Subcutaneous abdominal adipose tissue (tissue), 5 donors: ENCODE measurements around the gene GNA12.

Experiments used
- H3K27ac ChIP-seq: one replicate; pipeline ENCODE4 v1.7.0; 2013; ENCODE audit warnings: low read depth, mild to moderate bottlenecking, inconsistent platforms, low read length, moderate library complexity
- H3K27me3 ChIP-seq, 5 donors: one replicate each; pipeline ENCODE4 v1.7.0; 2013; ENCODE audit warnings: low read length in 5 of 5, inconsistent platforms in 1 of 5; ENCODE audit not compliant: control insufficient read depth in 5 of 5, insufficient read depth in 4 of 5
- H3K36me3 ChIP-seq, 5 donors: one replicate each; pipeline ENCODE4 v1.7.0; 2013; ENCODE audit warnings: low read length in 5 of 5; ENCODE audit not compliant: control insufficient read depth in 5 of 5, insufficient read depth in 5 of 5
- H3K4me1 ChIP-seq, 5 donors: one replicate each; pipeline ENCODE4 v1.7.0; 2013; ENCODE audit warnings: low read length in 5 of 5, mild to moderate bottlenecking in 3 of 5, moderate library complexity in 1 of 5; ENCODE audit not compliant: control insufficient read depth in 5 of 5, insufficient read depth in 5 of 5
- H3K4me3 ChIP-seq, 5 donors: one replicate each; pipeline ENCODE4 v1.7.0; 2013; ENCODE audit warnings: low read length in 5 of 5, low read depth in 1 of 5
- H3K9ac ChIP-seq, 5 donors: one replicate each; pipeline ENCODE4 v1.7.0; 2013; ENCODE audit warnings: low read length in 5 of 5, mild to moderate bottlenecking in 4 of 5, moderate library complexity in 3 of 5
- H3K9me3 ChIP-seq, 5 donors: one replicate each; pipeline ENCODE4 v1.7.0; 2013; ENCODE audit warnings: low read length in 5 of 5; ENCODE audit not compliant: control insufficient read depth in 5 of 5
- donor health status: healthy.
- donor health status: healthy.
- donor health status: healthy.
- donor health status: healthy.
- donor health status: healthy.

GNA12 gene

DNA sequence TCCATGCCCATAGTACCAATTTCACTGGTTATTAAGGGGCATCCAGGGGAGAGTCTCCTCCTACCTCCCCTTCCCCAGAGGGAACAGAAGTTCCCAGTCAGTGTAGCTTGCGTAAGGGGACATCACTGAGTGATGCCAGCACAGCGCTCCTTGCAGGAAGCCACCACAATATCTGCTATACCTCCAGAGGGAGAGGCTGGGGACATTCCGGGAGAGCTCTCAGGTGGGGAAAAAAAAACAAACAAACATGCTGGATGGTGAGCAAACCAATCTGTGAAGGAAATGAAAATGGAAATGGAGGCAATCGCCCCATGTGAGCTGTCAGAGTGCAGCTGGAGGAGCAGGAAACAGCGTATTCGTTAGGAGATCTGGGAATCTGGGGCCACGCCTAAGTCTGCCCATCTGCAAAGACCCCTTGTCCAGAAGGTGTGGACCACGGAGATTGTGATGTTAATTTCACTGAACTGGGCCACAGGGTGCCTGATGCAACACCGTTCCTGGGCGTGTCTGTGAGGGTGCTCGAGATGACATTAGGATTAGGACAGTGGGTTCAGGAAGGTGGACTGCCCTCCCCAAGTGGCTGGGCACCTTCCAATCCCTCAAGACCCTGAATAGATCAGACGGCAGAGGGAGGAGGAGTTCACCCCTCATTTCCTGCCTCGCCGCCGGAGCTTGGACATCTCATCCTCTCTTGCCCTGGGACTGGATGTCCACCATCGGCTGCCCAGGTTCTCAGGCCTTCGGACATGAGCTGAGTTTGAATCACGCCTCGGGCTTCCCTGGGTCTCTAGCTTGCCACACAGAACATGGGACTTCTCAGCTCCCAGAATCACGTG is 30.5 kb downstream of the GNA12 start:
- Histone ChIP-seq H3K9me3 (no peaks in the 10 kb centered on the region), H3K4me1 (peaks cover 9 to 66% (median 48%) of the 10 kb centered on the region in 5 donors), H3K4me3 (peak overlapping the region in 2 of 5 donors; percentile 27 to 32), H3K27me3 (no peaks in the 10 kb centered on the region), H3K9ac (peak overlapping the region in 2 of 5 donors; percentile 2 to 31), H3K36me3 (no peaks in the 10 kb centered on the region), H3K27ac (peak overlapping the region; percentile 50)

DNA sequence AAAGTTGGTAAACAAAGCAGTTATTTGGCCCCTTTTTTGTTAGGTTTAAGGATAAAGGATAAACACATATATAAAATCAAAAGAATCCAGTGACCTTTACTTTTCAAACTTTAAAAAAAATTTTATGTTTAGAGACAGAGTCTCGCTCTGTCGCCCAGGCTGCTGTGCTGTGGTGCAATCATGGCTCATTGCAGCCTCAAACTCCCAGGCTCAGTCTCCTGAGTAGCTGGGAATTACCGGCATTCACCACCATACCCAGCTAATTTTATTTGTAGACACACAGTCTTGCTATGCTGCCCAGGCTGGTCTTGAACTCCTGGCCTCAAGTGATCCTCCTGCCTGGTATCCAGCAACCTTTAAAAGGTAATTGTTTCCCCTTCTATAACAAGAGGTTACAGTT is 31.3 kb downstream of the GNA12 start:
- H3K9ac ChIP-seq: peak overlapping the region in 1 of 5 donors; percentile 31
- H3K4me1 ChIP-seq: peaks cover 11 to 66% (median 51%) of the 10 kb centered on the region in 5 donors
- H3K27me3 ChIP-seq: no peaks in the 10 kb centered on the region
- no peaks in the 10 kb centered on the region for H3K9me3 ChIP-seq
- H3K4me3 ChIP-seq: no peak overlapping the region
- no peaks in the 10 kb centered on the region for H3K36me3 ChIP-seq
- peak overlapping the region; percentile 41 for H3K27ac ChIP-seq

DNA sequence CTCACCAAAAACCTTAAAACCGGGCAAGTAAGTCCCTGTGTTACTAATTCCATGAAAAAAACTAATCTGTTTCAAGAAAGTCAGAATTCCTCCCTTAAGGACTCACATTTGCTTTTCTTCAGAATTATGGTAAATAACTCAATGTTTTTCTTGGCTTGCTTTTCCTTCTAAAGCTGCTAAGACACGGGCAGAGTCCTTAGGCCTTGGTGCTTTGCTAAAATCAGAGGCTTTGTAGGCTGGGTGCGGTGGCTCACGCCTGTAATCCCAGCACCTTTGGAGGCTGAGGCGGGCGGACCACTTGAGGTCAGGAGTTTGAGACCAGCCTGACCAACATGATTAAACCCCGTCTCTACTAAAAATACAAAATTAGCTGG is 32.0 kb downstream of the GNA12 start:
- Histone ChIP-seq H3K9ac (peak overlapping the region in 2 of 5 donors; percentile 60 to 63), H3K9me3 (no peaks in the 10 kb centered on the region), H3K4me1 (peaks cover 11 to 66% (median 55%) of the 10 kb centered on the region in 5 donors), H3K4me3 (peak overlapping the region; percentile 42 to 51 (median 45)), H3K27ac (peak overlapping the region; percentile 59), H3K36me3 (no peaks in the 10 kb centered on the region), H3K27me3 (no peaks in the 10 kb centered on the region)

DNA sequence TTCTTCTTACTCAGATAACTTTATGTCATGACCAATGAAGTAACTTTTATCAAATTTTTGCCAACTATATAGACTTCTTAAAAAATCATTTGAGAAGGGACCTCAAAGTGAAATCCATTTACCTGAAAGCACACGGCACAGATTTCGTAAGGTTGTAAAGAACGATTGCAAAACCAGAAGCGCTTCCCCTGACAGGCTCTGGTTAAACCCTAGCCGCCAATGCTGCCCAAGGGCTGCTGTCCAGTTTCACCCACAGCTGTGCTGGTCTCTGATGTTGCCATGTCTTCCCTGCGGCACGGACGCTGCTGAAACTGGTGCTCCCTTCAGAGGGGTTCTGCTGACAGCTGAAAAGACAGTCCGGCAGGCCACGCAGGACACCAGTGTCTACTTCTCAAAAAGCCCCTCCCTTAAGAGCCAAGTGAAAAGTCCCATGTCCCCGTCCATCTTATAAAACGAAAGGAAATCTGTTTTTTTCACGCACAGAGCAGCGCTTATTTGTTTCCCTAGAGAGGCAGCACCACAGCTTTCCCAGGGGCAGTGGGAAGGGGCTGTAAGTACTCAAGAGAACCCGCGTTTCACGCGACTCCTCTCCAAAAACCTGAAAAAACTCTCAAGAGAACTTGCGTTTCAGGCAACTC is 32.5 kb downstream of the GNA12 start:
- H3K27me3 ChIP-seq: no peaks in the 10 kb centered on the region
- H3K9ac ChIP-seq: peak overlapping the region in 3 of 5 donors; percentile 1 to 63 (median 60)
- peak overlapping the region; percentile 42 to 51 (median 45) for H3K4me3 ChIP-seq
- H3K27ac ChIP-seq: peak overlapping the region; percentile 59
- H3K4me1 ChIP-seq: peaks cover 11 to 66% (median 55%) of the 10 kb centered on the region in 5 donors
- no peaks in the 10 kb centered on the region for H3K9me3 ChIP-seq
- no peaks in the 10 kb centered on the region for H3K36me3 ChIP-seq

DNA sequence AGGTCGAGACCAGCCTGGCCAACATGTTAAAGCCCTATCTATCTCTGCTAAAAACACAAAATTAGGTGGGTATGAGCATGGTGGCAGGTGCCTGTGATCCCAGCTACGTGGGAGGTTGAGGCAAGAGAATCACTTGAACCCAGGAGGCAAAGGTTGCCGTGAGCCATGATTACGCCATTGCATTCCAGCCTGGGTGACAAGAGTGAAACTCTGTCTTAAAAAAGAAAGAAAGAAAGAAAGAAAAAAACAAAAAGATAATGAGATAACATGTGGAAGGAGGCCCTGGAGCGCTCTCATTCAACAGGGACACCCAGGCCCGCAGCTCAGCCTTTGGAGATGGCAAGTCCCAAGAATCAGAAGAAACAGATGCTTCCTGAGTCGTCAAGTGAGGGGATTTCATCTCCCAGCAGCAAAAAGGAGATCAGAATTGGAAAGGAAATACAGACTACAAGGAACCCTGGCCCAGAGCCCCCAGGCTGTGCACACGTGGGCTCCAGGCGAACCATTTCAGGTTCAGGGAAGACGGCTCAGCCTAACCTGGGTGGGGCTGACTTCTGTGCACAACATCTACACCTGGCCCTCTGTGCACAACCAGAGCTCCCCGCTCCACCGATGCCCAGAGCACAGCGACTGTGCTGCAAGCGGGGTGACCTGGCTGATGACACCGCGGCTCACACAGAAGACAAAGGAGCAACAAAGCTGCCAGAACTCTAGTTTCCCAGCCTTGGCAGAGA is 33.3 kb downstream of the GNA12 start:
- Histone ChIP-seq H3K27ac (peak overlapping the region; percentile 59), H3K9ac (peak overlapping the region in 3 of 5 donors; percentile 1 to 49 (median 45)), H3K4me3 (peak overlapping the region in 3 of 5 donors; percentile 42 to 47 (median 45)), H3K9me3 (no peaks in the 10 kb centered on the region), H3K4me1 (peaks cover 11 to 66% (median 55%) of the 10 kb centered on the region in 5 donors), H3K27me3 (no peaks in the 10 kb centered on the region), H3K36me3 (no peaks in the 10 kb centered on the region)

DNA sequence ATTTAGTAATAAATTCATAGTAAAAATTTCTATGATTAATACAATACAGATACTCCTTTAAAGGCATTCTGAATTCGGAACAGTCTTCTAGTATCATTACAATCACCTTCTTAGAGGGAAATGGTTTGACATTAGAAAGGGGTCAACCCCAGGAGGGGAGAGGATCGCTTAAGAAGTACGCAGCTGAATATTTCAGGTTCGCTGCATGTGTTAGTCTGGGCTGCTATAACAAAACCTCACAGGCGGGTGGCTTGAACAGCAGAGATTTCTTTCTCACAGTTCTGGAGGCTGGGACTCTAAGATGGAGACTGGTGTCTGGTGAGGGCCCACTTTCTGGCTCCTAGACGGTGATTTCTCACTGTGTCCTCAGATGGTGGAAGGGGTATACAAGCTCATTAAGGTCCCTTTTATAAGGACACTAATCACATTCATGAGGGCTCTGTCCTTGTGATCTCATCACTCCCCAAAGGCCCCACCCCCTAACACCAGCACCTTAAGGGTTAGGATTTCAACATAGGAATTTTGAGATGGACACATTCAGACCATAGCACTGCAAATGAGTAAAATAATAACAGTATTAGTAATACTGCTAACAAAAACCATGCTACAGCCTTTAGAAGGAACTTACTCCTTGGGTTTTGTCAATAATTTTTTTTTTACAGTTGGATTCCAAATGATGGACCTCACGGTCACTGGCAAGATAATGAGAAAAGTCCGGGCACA is 34.0 kb downstream of the GNA12 start:
- no peak overlapping the region for H3K4me3 ChIP-seq
- H3K9me3 ChIP-seq: no peaks in the 10 kb centered on the region
- peak overlapping the region; percentile 59 for H3K27ac ChIP-seq
- no peaks in the 10 kb centered on the region for H3K36me3 ChIP-seq
- no peaks in the 10 kb centered on the region for H3K27me3 ChIP-seq
- H3K9ac ChIP-seq: no peak overlapping the region
- H3K4me1 ChIP-seq: peaks cover 11 to 71% (median 56%) of the 10 kb centered on the region in 5 donors

DNA sequence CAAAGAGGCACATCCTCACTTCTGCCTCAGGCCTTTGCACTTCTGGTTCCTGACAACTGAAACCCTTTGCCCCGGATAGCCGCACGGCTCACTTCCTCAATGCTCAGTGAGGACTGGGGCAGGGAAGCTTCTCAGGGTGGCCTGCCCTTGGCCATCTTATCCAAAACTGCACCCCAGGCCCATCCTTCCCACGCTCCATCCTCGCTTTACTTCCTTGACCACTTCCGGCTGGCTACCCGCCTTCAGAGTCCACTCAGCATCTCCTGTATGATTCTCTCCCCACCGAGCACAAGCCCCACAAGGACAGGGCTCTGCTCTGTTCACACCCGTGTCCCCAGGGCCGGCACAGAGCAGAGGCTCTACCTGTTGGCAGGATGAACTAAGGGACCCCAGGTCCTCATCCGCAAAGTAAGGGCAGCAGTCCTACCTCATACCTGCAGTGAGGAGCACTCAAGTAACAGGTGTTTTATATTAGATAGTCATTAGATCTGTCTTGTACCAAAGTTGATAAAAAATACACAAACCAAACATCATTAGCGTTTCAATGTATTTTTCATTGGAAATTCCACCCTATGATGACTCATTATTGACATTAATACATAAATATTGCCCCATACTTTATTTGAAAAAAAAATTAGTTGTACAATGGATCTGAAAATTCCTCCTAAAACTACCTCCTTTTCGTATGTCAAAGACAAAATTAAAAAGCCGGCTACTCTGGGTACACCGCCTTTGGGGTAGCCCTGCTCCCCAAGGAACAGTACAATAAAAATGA is 35.0 kb downstream of the GNA12 start:
- Histone ChIP-seq H3K4me3 (no peak overlapping the region), H3K4me1 (peaks cover 11 to 64% (median 48%) of the 10 kb centered on the region in 5 donors), H3K27ac (no peak overlapping the region), H3K9me3 (no peaks in the 10 kb centered on the region), H3K36me3 (no peaks in the 10 kb centered on the region), H3K27me3 (no peaks in the 10 kb centered on the region), H3K9ac (no peak overlapping the region)

DNA sequence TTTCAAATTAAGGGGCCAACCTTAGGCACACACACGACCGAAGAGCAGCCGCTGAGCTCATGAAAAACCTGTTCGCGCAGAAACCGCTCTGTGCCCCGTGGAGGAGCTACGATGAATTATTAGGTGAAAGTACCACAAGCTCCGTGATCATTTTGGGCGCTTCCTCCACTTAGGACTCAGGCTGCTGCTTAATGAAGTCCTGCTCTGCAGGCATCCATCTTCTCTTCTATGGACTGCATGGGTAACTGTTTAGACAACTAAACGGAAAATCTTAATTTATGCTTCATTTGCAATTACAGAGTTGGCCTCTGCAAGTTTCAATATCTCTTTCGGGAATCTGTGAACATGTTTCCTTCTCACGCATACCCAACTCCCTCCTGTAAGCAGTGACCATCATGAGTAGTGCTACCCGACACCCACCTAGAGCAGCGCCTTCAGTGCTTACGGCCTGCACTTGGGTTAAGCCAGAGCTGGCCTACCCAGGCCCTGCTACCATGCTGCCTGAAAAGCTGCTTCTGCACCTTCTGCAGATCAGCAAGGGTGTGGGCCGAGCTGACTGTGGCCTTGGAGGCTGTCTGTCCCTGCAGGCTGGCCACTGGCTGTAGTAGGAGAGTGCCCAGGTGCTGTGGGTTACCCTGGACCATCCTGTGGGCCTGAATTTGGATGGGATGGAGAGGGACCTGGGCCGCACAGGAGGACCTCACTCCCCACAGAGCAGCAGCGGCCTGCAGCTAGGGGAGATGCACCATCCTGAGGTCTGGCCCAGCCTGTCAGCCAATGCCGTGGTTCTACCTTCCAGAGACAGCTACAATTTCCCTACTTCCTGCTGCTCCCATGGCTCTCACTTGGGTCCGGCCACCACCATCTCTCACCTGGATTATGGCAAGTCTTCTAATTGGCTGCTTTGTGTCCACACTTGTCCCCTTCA is 36.0 kb downstream of the GNA12 start:
- Histone ChIP-seq H3K4me1 (peaks cover 6 to 64% (median 47%) of the 10 kb centered on the region in 5 donors), H3K36me3 (no peaks in the 10 kb centered on the region), H3K9me3 (no peaks in the 10 kb centered on the region), H3K4me3 (peak overlapping the region; percentile 1 to 65 (median 26)), H3K27me3 (no peaks in the 10 kb centered on the region), H3K9ac (peak overlapping the region in 2 of 5 donors; percentile 20 to 28), H3K27ac (peak overlapping the region; percentile 15)
